Measurements from ENCODE around the gene LGMN.
A peak's percentile ranks its signal among the peaks of the same experiment; 100 is the strongest.

The LGMN gene

GRCh38 chr14:92748259-92749016 is at the start of gene LGMN:
Gene LGMN, minus strand, starts transcription at chr14:92748627. Its CDS starts 15,841 bp downstream, at chr14:92732786.
- Mint-ChIP-seq H3K27me3 (peaks cover 56% of the 10 kb centered on the region), H3K9me3 (no peaks in the 10 kb centered on the region), H3K36me3 (ENCODE audit: low read depth) (no peaks in the 10 kb centered on the region), H3K4me1 (peaks cover 34% of the 10 kb centered on the region), H3K4me3 (peak within 1 kb of the TSS; percentile 75), H3K27ac (peak within 1 kb of the TSS; percentile 65)
- peak; percentile 88 for ATAC-seq
- peak; percentile 80 for DNase-seq

GRCh38 chr14:92794961-92795360 is 46.5 kb upstream of the LGMN start:
- H3K27me3 Mint-ChIP-seq = no peaks in the 10 kb centered on the region

GRCh38 chr14:92794547-92794941 is 46.1 kb upstream of the LGMN start:
- H3K27ac Mint-ChIP-seq = peak overlapping the region; percentile 96

More at GRCh38 chr14:92794961-92795360, 46.5 kb upstream of the LGMN start:
- peak overlapping the region; percentile 96 for H3K27ac Mint-ChIP-seq
- peak overlapping the region; percentile 99 for H3K4me3 Mint-ChIP-seq
- peaks cover 28% of the 10 kb centered on the region for H3K9me3 Mint-ChIP-seq
- peaks cover 25% of the 10 kb centered on the region for H3K36me3 Mint-ChIP-seq (ENCODE audit: low read depth)
- ATAC-seq = no peak
- DNase-seq = no peak
- peaks cover 37% of the 10 kb centered on the region for H3K4me1 Mint-ChIP-seq

GRCh38 chr14:92793709-92794546 is 45.5 kb upstream of the LGMN start, which contains the start of gene GOLGA5:
Gene GOLGA5, plus strand, starts transcription at chr14:92794305. Its CDS starts 3,133 bp downstream, at chr14:92797438.
- DNase-seq = peak; percentile 98
- H3K27me3 Mint-ChIP-seq = no peaks in the 10 kb centered on the region
- H3K9me3 Mint-ChIP-seq = peaks cover 38% of the 10 kb centered on the region
- H3K4me3 Mint-ChIP-seq = peak within 1 kb of the TSS; percentile 99
- peak within 1 kb of the TSS; percentile 96 for H3K27ac Mint-ChIP-seq
- H3K36me3 Mint-ChIP-seq (ENCODE audit: low read depth) = peaks cover 30% of the 10 kb centered on the region
- peak; percentile 95 for ATAC-seq
- peaks cover 38% of the 10 kb centered on the region for H3K4me1 Mint-ChIP-seq

More at GRCh38 chr14:92794547-92794941, 46.1 kb upstream of the LGMN start:
- peaks cover 37% of the 10 kb centered on the region for H3K4me1 Mint-ChIP-seq
- peaks cover 32% of the 10 kb centered on the region for H3K9me3 Mint-ChIP-seq
- H3K27me3 Mint-ChIP-seq = no peaks in the 10 kb centered on the region
- peak; percentile 18 for DNase-seq
- peak overlapping the region; percentile 99 for H3K4me3 Mint-ChIP-seq
- no peak for ATAC-seq
- peaks cover 25% of the 10 kb centered on the region for H3K36me3 Mint-ChIP-seq (ENCODE audit: low read depth)

GRCh38 chr14:92792885-92793284 is 44.5 kb upstream of the LGMN start:
- DNase-seq (no peak), ATAC-seq (no peak)
- no peaks in the 10 kb centered on the region for H3K27me3 Mint-ChIP-seq
- H3K9me3 Mint-ChIP-seq = peaks cover 42% of the 10 kb centered on the region
- H3K36me3 Mint-ChIP-seq (ENCODE audit: low read depth) = peaks cover 25% of the 10 kb centered on the region
- H3K4me3 Mint-ChIP-seq = peak overlapping the region; percentile 80
- peaks cover 35% of the 10 kb centered on the region for H3K4me1 Mint-ChIP-seq
- no peak overlapping the region for H3K27ac Mint-ChIP-seq

GRCh38 chr14:92789457-92790089 is 41.1 kb upstream of the LGMN start:
- Mint-ChIP-seq H3K4me3 (no peak overlapping the region), H3K27me3 (no peaks in the 10 kb centered on the region), H3K4me1 (peaks cover 38% of the 10 kb centered on the region), H3K9me3 (peaks cover 42% of the 10 kb centered on the region), H3K27ac (no peak overlapping the region), H3K36me3 (ENCODE audit: low read depth) (peaks cover 16% of the 10 kb centered on the region)
- ATAC-seq = no peak
- DNase-seq = no peak

- H3K27me3 Mint-ChIP-seq = no peaks in the 10 kb centered on the region
- H3K36me3 Mint-ChIP-seq (ENCODE audit: low read depth) = peaks cover 11% of the 10 kb centered on the region
- H3K4me1 Mint-ChIP-seq = peaks cover 26% of the 10 kb centered on the region
- ATAC-seq (peak; percentile 63), DNase-seq (no peak)
- no peak overlapping the region for H3K4me3 Mint-ChIP-seq
- H3K27ac Mint-ChIP-seq = no peak overlapping the region
- H3K9me3 Mint-ChIP-seq = peaks cover 30% of the 10 kb centered on the region
Observed at GRCh38 chr14:92787554-92787953, 39.1 kb upstream of the LGMN start.

GRCh38 chr14:92786427-92786756 is 38.0 kb upstream of the LGMN start:
- Mint-ChIP-seq H3K36me3 (ENCODE audit: low read depth) (peaks cover 9% of the 10 kb centered on the region), H3K4me3 (no peak overlapping the region), H3K27me3 (no peaks in the 10 kb centered on the region), H3K27ac (no peak overlapping the region), H3K4me1 (peaks cover 26% of the 10 kb centered on the region), H3K9me3 (peaks cover 26% of the 10 kb centered on the region)
- ATAC-seq (no peak), DNase-seq (no peak)

- peaks cover 27% of the 10 kb centered on the region for H3K4me1 Mint-ChIP-seq
- H3K9me3 Mint-ChIP-seq = peaks cover 21% of the 10 kb centered on the region
- DNase-seq = no peak
- H3K27me3 Mint-ChIP-seq = no peaks in the 10 kb centered on the region
- ATAC-seq = no peak
- no peak overlapping the region for H3K27ac Mint-ChIP-seq
- H3K4me3 Mint-ChIP-seq = no peak overlapping the region
- H3K36me3 Mint-ChIP-seq (ENCODE audit: low read depth) = peaks cover 9% of the 10 kb centered on the region
Observed at GRCh38 chr14:92785667-92786426, 37.4 kb upstream of the LGMN start.

- Mint-ChIP-seq H3K9me3 (peaks cover 4% of the 10 kb centered on the region), H3K27ac (no peak overlapping the region), H3K27me3 (no peaks in the 10 kb centered on the region), H3K4me1 (peaks cover 38% of the 10 kb centered on the region), H3K4me3 (no peak overlapping the region), H3K36me3 (ENCODE audit: low read depth) (peaks cover 2% of the 10 kb centered on the region)
- DNase-seq (peak; percentile 16), ATAC-seq (peak; percentile 42)
Observed at GRCh38 chr14:92783813-92784431, 35.5 kb upstream of the LGMN start.

GRCh38 chr14:92781350-92781749 is 32.9 kb upstream of the LGMN start:
- Mint-ChIP-seq H3K4me3 (no peak overlapping the region), H3K9me3 (no peaks in the 10 kb centered on the region), H3K36me3 (ENCODE audit: low read depth) (no peaks in the 10 kb centered on the region), H3K4me1 (peaks cover 28% of the 10 kb centered on the region), H3K27ac (no peak overlapping the region), H3K27me3 (peaks cover 6% of the 10 kb centered on the region)
- DNase-seq (no peak), ATAC-seq (no peak)

GRCh38 chr14:92780444-92781232 is 32.2 kb upstream of the LGMN start:
- Mint-ChIP-seq H3K9me3 (no peaks in the 10 kb centered on the region), H3K4me1 (peaks cover 28% of the 10 kb centered on the region), H3K27me3 (peaks cover 6% of the 10 kb centered on the region), H3K36me3 (ENCODE audit: low read depth) (no peaks in the 10 kb centered on the region), H3K27ac (no peak overlapping the region), H3K4me3 (no peak overlapping the region)
- peak; percentile 86 for ATAC-seq
- no peak for DNase-seq

All from activated naive CD8-positive, alpha-beta T cell treated with anti-CD3 and anti-CD28 coated beads, Interleukin-2, amount 50 U/mL, for 24 hours (primary cell).